GM19239 (cell line): ENCODE results near the gene AKAP13.
"Not testable (repeated sequence)": the region's sequence is repeated elsewhere in the genome, so short reads cannot be mapped to it uniquely, and the experiment has no call there.

Experiments
- DNase-seq: peaks from one replicate; pipeline ENCODE4 v3.0.0; 2011; ENCODE audit warnings: low spot score; ENCODE audit not compliant: insufficient read length
- FAIRE-seq: peaks from 2 replicates; lab custom pipeline; 2011; peaks lifted over from hg19 to GRCh38; lab: Jason Lieb, UNC

AKAP13 gene

GRCh38 chr15:85785887-85786780, 405.7 kb downstream of the AKAP13 start:
- DNase-seq (no peak), FAIRE-seq (no peak)

GRCh38 chr15:85786781-85787114, 406.3 kb downstream of the AKAP13 start:
- no peak for FAIRE-seq

GRCh38 chr15:85788771-85789495, 408.5 kb downstream of the AKAP13 start:
- FAIRE-seq: no peak
- DNase-seq: no peak

More at GRCh38 chr15:85786781-85787114, 406.3 kb downstream of the AKAP13 start:
- no peak for DNase-seq

GRCh38 chr15:85789496-85789875, 409.1 kb downstream of the AKAP13 start:
- DNase-seq: no peak
- FAIRE-seq: no peak

- DNase-seq (no peak), FAIRE-seq (no peak)
Observed at GRCh38 chr15:85792102-85792731, 411.8 kb downstream of the AKAP13 start.

- DNase-seq: no peak
- FAIRE-seq: no peak
Observed at GRCh38 chr15:85792912-85793590, 412.6 kb downstream of the AKAP13 start.

GRCh38 chr15:85793641-85794597, 413.5 kb downstream of the AKAP13 start:
- DNase-seq: peak; percentile 47
- FAIRE-seq: peak; percentile 39

GRCh38 chr15:85794598-85795336, 414.4 kb downstream of the AKAP13 start, which contains the start of gene KLHL25:
Gene KLHL25 (minus strand): TSS chr15:85794925. CDS start chr15:85769810, 25,115 bp downstream.
- DNase-seq: peak; percentile 98
- FAIRE-seq: peak; percentile 11

GRCh38 chr15:85795337-85796305, 415.2 kb downstream of the AKAP13 start:
- FAIRE-seq: no peak
- no peak for DNase-seq

GRCh38 chr15:85796371-85796770, 416.0 kb downstream of the AKAP13 start:
- not testable (repeated sequence) for DNase-seq, FAIRE-seq
